ENCODE measurements around the gene RARRES1.

GRCh38 chr3:158731938-158732855, at the start of gene RARRES1:
- TF ChIP-seq EZH2 (IDR thresholded peaks at IDR 0.05; ENCODE audit: low read depth) (no peak), CTCF (conservative IDR thresholded peaks at IDR 0.05) (no peak)
